DMS53 treated with DMSO at 0.1 percent for 48 hours (cell line): ENCODE data around the gene NFILZ.

Experiments used
- DNase-seq: peaks from one replicate; lab custom pipeline; 2025; ENCODE audit not compliant: unreplicated experiment; lab: John Stamatoyannopoulos, UW

The NFILZ gene

DNA sequence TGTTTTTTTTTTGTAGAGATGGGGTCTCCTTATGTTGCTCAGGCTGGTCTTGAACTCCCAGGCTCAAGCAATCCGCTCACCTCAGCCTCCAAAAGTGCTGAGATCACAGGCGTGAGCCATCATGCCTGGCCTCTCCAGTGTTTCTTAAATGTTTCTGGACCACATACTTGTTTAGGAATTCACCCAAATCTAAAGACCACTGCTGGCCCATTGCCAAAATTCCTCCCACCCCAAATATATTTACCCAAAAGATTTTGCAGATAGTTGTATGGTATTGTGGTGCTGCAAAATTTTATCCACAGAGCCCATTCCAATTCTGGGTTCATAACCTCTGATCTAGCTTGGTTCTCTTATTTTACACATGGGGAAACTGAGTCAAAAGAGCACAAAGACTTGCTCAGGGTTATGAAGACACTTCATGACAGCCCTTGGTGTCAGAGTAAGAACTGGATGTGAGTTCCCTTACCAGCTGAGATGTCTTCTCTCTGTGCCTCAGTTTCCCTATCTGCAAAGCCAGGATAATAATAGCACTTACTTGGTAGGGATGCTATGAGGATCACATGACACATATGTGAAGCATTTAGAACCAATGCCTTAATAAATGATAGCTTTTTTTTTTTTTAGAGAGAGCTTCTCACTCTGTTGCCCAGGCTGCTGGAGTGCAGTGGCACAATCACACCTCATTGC, 10.9 kb downstream of the NFILZ start:
- DNase-seq, result no peak

GRCh38 chr19:8641908-8642547, 11.6 kb downstream of the NFILZ start:
- no peak for DNase-seq

DNA sequence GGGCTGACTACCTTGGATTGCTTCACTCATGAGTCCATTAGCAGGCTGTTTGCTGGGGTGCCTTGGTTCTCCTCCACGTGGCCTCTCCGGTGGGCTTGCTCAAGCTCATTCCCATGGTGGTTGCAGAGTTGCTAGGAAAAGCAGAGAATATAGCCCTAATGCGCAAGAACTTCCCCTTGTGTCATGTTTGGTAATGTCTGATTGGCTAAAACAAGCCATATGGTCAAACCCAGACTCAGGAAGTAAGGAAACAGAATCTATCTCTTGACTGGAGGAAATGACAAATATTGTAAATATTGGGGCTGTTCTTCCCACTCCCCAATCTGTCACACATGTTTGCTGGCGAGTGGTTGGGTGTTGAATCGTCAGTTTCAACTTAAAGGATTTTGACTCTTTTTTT, 12.1 kb downstream of the NFILZ start:
- DNase-seq, result no peak

DNA sequence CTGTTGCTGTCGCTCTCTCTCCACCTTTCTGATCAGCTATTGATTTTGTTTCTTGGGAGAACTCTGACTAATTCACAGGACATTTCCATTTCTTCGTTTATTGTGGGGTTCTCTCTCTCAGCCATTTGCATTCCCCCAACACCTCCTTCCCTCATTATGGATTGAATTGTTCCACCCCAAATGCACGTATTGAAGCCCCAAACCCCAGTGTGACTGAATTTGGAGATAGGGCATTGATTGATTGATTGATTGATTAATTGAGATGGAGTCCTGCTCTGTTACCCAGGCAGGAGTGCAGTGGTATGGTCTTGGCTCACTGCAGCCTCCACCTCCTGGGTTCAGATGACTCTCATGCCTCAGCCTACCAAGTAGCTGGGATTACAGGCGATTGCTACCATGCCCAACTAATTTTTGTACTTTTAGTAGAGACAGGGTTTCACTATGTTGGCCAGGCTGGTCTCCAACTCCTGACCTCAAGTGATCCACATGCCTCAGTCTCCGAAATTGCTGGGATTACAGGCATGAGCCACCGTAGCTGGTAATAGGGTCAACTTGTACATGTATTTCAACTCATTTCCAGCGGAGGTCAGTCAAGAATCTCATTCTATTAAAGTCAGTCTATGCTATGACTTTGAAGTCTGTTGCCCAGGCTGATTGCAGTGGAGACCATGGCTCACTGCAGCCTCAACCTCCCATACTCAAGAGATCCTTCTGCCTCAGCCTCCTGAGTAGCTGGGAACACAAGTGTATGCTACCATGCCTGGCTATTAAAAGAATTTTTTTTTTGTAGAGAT, 13.6 kb downstream of the NFILZ start:
- no peak for DNase-seq

GRCh38 chr19:8648240-8648639, 17.8 kb downstream of the NFILZ start:
- no peak for DNase-seq

DNA sequence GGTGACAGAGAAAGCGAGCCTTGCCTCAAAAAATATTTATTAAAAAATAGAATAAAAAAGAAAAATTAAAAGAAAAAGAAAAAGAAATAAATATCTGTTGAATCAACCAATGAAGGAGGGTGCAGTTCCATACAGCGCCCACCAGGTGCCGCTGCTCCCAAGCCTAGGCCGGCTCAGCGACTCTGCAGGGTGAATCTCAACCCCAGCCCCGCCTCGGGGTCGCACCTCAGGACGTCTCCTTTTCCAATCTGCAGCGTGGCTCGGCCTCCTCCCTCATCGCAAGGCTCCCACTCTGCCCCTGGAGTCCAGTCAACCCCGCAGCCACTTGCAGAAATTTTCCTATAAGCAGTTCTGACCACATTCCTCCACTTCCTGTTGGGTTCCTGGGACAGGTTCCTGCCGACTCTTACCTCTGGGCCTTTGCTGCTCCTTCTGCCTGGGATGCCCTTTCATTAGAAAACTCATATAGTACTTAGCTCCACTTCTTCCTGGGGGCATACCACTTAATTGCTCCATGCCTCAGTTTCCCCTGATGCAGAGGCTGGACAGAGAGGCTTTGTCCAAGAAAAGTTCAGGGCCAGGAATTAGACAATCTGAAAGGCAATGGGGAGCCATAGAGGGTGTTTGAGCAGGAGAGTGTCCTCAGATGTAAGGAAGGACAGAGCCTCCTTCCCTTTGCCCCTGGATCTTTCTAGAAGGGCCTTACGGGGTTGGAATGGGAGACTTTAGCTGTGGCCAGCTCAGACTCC, 24.3 kb downstream of the NFILZ start:
- no peak for DNase-seq

DNA sequence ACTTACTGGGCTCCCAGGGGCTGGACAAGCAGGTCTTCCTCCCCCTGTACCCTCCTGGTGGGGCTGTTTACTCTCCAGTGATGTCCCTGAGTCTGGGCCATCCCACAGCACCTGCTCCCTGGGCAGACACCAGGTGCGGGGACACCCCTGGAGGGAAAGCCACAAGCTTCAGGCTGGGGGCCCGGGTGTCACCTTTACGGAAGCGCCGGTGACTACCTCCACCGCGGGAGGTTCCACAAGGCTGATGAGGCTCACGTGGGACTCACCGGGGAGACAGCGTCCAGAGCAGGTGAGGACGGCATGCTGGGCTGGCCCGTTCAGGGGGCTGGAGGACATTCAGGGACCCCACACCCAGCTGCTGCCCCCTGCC, 24.9 kb downstream of the NFILZ start:
- DNase-seq, result no peak

- no peak for DNase-seq
These were observed 27.4 kb downstream of the NFILZ start for GRCh38 chr19:8657869-8658268.

- DNase-seq, result no peak
These were observed 29.5 kb downstream of the NFILZ start for GRCh38 chr19:8659905-8660304.

- no peak for DNase-seq
These were observed 31.8 kb downstream of the NFILZ start for GRCh38 chr19:8662263-8662662.

DNA sequence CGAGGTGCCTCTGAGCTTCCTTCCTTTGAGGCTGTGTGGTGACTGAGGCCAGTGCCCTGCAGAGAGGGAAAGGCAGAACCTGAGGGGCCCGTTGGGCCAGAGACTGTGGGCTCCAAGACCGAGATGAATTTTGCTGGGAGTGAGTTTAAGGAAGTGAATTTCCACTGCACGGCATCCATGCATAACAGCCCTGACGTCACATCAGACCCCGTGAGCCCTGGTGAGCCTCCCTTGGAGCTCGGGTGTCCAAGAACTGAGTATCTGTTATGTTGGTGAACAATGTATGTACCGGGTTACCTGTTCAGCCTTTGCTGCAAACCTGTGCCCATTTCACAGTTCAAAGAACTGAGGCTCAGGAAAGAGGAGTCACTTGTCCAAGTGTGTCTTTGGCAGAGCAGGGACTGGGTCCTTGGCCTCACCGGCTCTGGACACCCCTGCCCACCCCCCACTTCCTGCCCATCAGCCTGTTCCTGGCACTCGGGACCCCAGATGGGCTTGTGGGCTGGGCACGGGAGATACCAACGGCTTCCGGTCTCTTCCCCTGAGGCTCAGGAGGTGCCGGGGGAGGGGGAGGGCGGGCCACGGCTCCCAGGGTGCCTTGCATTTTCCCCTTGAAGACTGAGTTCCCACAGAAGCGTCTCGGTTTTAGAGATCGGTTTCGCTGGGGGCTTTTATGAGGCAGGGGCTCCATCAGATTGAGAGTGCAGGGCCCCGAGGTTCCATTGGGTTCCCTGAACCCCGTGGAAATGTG, 33.7 kb downstream of the NFILZ start:
- no peak for DNase-seq

DNA sequence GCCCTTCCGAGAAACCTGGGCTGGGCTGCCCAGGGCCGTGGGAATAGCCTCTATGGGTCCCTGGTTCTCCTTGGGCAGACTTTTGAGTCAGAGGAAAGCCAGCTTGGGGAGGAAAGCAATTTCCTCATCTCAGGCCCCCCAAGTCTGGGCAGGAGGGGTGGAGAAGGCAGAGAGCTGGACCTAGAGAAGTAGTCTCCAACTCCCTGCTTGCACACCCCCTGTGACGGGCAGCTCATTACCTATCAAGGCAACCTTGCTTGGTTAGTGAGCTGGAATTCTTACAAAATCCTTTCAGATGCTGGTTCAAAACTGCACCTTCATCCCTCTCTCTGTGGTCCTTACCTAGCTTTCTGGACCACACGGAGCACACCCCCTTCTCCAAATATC, 34.2 kb downstream of the NFILZ start:
- no peak for DNase-seq

GRCh38 chr19:8665468-8666213, 35.2 kb downstream of the NFILZ start:
- DNase-seq, result no peak

DNA sequence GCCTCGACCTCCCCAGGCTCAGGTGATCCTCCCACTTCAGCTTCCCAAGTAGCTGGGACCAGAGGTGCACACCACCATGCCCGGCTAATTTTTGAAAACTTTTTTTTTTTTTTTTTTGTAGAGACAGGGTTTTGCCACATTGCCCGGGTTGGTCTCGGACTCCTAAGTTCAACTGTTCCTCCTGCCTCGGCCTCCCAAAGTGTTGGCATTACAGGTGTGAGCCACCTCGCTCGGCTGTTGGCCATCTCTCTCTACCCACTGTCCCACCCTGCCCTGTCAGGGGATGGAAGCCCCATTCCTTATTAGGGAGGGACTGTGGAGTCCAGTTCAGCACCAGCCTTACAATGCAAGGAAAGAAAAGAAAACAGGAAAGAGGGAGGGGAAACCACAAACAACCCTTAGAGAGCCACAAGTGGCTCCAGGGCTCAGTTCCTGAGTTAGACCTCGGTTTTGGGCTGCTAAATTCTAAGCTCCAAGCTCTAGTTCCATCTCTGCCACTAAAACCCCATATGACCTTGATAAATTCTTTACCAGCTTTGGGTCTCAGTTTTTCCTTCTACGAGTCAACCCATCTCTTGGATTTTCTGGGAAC, 36.5 kb downstream of the NFILZ start:
- DNase-seq, result no peak

DNA sequence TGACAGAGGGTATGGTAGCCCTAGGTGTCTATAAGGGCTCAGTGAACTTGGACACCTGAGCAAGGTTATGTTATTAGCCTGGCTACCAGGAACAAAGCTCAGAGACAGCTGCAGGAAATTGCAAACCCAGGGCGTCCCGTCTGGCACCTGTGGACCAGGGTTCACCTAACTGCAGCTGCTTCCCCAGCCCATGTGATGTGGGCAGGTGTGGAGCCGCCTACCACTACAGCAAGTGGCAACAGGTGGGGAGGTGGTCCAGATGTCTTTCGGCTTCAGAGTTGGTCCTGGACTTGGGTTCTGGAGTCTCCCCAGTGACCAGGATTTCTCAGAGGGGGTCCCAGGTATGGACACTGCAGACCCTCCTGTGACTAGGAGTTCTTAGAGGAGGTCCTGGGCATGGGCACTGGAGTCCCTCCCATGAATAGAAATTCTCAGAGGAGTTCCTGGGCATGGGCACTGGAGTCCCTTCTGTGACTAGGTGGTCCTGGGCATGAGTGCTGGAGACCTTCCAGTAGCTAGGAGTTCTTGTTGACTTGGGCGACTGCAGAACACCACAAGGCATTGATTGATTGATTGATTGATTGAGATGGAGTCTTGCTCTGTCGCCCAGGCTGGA, 43.0 kb downstream of the NFILZ start:
- DNase-seq, result no peak

DNA sequence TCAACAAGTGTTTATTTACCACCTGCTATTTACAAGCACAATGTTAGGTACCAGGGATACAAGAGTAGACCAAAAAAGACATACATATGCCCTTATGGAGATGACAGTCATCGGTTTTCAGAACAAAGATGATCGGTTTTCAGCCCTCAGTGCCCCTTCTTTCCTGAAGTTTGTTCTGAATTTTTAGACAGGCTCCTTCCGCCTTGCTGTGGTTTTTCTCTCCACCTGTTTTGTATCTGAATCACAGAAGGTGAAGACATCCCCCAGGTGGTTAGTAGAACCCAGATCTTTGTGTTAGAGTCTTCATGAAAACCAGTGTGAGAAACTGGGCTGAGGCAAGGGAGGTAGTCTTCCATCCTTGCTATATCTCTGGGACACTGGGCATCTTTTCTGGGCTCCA, 44.6 kb downstream of the NFILZ start:
- no peak for DNase-seq

DNA sequence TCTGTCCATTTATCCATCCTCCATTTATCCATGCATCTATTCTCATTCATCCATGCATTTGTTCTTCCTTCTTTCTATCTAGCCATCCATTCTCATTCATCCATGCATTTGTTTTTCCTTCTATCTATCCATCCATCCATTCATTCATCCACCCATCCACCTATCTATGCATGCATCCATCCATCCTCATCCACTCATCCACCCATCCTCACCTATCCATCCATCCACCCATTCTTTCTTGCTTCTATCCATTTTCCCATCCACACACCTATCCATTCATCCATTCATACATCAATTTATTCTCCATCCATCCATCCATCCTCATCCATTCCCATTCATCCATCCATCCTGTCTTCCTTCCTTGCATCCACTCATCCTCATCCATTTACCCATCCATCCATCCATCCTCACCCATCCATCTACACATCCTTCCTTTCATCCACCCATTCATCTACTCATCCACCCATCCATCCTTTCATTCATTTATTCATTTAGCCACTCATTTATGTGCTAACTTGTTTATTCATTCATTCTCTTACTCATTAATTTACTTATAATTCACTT, 47.9 kb downstream of the NFILZ start:
- no peak for DNase-seq
